Measurements from ENCODE around the gene ZNF701.
"Not testable (repeated sequence)": the region's sequence is repeated elsewhere in the genome, so short reads cannot be mapped to it uniquely, and the experiment has no call there.

Gene ZNF701

GRCh38 chr19:52566588-52566987 lies 3.5 kb upstream of the ZNF701 start:
- no peak for DNase-seq (ENCODE audit: low read depth)

GRCh38 chr19:52567921-52568320 lies 2.2 kb upstream of the ZNF701 start:
- no peak for DNase-seq (ENCODE audit: low read depth)

- DNase-seq (ENCODE audit: low read depth): not testable (repeated sequence)
These were observed 468 bp upstream of the ZNF701 start for GRCh38 chr19:52569638-52569999.

GRCh38 chr19:52584736-52585440 lies 14.8 kb downstream of the ZNF701 start:
- DNase-seq (ENCODE audit: low read depth): no peak

GRCh38 chr19:52585604-52586003 lies 15.5 kb downstream of the ZNF701 start:
- no peak for DNase-seq (ENCODE audit: low read depth)

- no peak for DNase-seq (ENCODE audit: low read depth)
These were observed 20.6 kb downstream of the ZNF701 start for GRCh38 chr19:52590728-52591127.

- no peak for DNase-seq (ENCODE audit: low read depth)
These were observed 22.2 kb downstream of the ZNF701 start for GRCh38 chr19:52592301-52592700.

GRCh38 chr19:52593441-52593840 lies 23.4 kb downstream of the ZNF701 start:
- DNase-seq (ENCODE audit: low read depth): not testable (repeated sequence)

- DNase-seq (ENCODE audit: low read depth): no peak
These were observed 29.2 kb downstream of the ZNF701 start for GRCh38 chr19:52599241-52599640.

GRCh38 chr19:52600639-52601024 lies 30.5 kb downstream of the ZNF701 start:
- DNase-seq (ENCODE audit: low read depth): no peak

GRCh38 chr19:52601025-52601973 lies 31.2 kb downstream of the ZNF701 start:
- peak; percentile 91 for DNase-seq (ENCODE audit: low read depth)

- DNase-seq (ENCODE audit: low read depth): not testable (repeated sequence)
These were observed 31.9 kb downstream of the ZNF701 start for GRCh38 chr19:52601974-52602366.

- DNase-seq (ENCODE audit: low read depth): no peak
These were observed 32.9 kb downstream of the ZNF701 start for GRCh38 chr19:52602941-52603340.

GRCh38 chr19:52603558-52604207 lies 33.6 kb downstream of the ZNF701 start:
- no peak for DNase-seq (ENCODE audit: low read depth)

GRCh38 chr19:52613299-52613906 lies 43.3 kb downstream of the ZNF701 start:
- DNase-seq (ENCODE audit: low read depth): no peak

GRCh38 chr19:52621376-52621775 lies 51.3 kb downstream of the ZNF701 start:
- DNase-seq (ENCODE audit: low read depth): no peak

GRCh38 chr19:52622261-52622660 lies 52.2 kb downstream of the ZNF701 start:
- DNase-seq (ENCODE audit: low read depth): no peak

- no peak for DNase-seq (ENCODE audit: low read depth)
These were observed 56.8 kb downstream of the ZNF701 start for GRCh38 chr19:52626915-52627314.

GRCh38 chr19:52627441-52627840 lies 57.4 kb downstream of the ZNF701 start:
- not testable (repeated sequence) for DNase-seq (ENCODE audit: low read depth)

GRCh38 chr19:52635786-52636570 lies 65.9 kb downstream of the ZNF701 start:
- no peak for DNase-seq (ENCODE audit: low read depth)
